Amniotic stem cell (primary cell): ENCODE measurements around the gene DPH6.

Experiments
- DNase-seq: peaks from one replicate; lab custom pipeline; 2025; lab: John Stamatoyannopoulos, UW

DPH6 gene

DNA sequence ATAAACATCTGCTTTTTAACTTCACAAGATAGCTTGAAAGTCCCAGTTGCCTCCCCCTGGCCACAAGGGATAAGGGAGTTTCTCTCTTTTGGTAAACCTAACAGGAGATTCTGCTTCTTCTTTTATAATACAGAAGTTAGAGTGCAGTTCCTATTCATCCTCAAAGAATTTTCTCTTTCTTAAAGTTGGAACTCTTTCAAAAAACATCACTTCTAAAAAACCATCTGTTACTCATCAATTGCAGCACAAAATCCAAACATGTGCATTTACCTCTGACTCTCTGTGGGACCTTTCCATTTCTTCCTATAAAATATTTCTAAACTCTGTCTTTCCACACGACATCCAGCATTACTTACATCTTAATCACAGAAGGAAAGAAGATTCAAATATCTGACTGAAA is 5.1 kb downstream of the DPH6 start:
- DNase-seq: peak; percentile 33

DNA sequence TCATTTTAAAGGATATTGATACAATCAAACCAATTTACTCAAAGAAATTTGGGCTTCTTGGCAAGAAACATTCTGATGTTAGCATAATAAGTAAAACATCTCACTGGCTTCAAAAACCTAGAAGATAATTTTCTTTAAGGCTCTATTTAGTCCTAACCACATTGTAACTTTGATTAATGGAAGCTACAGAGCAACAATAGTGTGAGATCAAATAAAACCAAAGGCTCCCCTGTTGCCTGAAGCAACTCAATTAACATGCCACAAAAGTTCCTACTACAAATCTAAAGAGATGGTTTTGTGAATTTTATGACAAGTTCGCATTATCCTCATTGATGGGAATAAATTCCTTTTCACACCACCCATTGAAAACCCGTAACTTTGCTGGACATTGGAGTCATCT is 5.9 kb downstream of the DPH6 start:
- DNase-seq: no peak

DNA sequence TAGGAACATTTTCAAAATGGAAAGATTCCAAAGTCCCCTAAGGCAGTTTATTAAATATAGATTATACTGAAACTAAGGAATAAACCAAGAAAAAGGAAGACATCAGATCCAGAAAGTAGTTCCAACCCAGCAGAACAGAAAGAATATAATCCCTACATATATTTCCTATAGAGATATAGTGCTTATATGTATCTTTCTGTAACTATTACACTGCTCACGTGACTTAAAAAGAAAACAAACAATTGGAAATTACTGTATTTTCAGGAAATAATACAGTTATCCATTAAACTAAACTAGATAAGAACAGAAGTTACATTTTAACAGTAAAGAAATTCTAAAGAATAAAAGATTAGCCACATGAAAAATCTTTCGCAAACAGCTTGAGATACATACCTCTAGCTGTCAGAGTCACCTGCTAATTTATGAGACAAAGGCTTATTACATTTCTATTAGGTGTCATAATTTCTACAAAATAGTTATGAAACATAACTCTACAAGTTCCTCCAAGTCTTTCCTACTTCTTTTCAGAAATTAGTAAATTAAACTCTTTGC is 10.5 kb downstream of the DPH6 start:
- DNase-seq: no peak

DNA sequence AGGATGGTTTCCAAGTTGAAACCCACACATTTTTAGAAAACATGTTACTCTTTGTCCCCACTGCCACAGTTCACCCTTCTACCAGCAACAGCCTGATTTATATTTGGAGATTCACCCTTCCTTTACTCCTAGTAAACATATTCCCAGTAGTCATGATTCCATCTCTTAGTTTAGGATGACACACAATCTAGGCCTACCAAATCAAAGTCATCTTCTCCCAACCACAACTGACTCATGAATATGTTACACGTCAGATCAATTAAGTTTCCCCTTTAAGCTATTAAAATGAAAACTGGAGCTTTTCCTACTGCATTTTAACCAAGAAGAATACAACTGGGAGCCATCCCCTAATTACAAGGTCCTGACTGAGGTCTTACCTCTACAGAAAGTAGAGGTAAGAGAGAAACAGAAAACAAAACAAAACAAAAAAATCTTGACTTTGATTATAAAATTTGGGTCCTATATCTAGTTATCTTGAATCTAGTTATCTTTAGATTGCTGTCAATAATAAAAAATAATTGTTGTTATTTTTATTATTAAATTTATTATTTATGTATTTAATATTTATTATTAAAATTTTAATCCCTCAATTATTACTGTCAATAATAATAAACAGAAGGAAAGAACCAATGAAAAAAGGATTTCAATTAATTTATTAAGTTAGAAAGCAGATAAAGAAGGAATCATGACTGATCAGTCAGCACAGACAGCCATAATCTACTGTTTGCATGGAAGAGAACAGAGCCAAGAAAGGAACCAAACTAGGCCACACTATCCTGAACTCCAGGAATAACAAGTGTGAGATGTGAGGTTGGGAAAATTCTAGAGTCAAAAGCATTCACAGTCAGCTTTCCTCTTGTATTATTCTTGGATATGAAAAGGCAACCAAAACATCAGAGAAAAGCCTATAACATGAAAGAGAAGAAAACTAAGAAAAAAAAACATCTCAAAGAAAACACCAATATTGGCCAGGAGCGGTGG is 12.5 kb downstream of the DPH6 start:
- peak; percentile 23 for DNase-seq

DNA sequence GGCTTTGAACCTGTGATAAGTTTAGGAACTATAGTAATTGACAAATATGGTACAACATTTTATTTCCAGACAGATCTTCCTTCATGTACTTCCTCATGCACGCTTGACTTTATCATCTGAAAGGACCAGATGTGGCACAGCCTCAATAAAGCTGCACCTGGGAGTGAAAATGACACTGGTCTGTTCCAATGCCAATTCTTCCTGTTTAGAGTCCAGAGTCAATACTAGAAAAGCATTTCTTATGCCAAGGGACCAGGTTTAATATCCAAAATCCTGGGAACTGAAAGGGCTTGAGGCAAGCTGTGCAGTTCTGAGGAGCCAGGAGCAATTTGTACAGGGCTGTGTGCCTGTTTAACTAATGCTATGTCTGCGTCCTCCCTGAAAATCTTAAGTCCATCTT is 15.3 kb downstream of the DPH6 start:
- DNase-seq: no peak

DNA sequence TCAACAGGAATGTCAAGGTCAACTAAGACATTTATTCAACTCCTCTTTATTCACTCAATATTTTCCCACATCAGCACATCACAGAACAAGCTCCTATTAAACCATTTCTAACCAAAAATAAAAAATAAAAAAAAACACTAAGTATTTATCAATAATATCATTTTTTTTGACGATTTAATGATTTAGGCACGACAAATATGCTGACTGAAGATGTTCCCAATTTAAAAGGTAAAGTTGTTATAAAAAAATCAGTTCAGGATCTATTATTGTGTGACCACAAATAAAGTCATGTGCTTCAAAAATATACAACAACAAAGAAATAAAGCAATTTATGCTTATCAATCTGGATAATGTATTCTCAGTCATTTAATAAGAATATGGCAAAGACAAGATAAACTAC is 16.2 kb downstream of the DPH6 start:
- no peak for DNase-seq

DNA sequence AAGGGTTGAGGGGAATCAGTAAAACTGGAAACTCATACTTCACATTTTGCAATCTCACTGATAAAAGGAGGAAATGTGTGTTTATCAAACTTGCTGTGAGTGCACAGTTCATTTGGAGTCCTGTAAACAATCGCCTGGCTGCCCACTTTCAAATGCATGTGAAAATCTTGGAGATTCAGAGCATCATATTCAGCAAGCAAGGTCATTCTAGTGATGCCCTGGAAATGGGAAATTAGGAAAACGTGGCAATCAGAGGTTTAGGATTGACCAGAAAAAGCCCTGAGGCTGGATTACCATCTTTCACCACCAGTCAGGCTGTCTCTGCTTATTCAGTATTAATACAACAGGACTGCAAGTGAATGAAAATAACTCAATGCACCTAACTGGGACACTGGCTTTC is 23.9 kb downstream of the DPH6 start:
- DNase-seq: no peak

DNA sequence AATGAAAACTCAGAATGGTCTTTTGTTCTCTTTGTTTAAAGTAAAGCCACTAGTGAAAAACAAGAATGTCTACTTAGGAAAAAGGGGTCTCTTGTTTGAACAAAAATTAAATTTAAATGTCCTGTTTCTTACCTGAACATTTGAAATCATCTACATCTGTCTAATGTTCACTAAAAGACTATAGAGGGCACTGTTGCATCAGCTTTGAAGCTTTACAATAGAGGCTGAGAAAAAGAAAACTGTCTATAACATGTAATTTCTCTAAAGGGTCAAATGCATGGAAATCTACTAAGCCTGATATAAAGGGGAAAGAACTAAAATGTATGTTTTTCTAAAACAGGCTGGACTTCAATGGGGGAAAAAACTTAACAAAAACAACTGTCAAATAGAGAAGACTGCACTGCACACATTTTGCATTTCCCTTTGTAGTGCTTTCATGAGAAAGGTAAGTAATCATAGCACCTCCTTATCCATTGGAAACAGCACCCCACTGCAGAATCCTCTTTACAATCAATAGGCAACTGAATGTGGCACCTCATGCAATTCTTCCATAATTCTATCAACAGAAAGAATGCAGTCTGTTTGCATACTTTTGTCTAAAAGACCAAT is 26.3 kb downstream of the DPH6 start:
- no peak for DNase-seq

DNA sequence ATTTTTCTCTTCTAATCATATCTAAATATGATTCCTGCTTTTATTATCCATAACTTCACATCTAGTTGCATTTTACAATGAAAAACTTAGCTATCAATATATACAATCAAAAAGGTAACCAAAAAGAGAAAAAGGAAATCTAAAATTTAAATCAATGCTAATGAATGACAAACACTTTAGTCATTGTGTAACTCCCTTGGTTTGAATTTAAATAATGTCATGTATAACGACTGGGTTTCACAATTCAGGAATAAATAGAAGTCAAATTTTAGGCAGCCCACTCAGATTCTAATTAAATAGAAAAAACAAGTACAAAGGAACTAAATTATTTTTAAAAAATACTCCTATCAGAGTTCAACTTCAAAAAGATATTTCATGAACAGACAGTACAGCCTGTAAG is 26.9 kb downstream of the DPH6 start:
- no peak for DNase-seq

DNA sequence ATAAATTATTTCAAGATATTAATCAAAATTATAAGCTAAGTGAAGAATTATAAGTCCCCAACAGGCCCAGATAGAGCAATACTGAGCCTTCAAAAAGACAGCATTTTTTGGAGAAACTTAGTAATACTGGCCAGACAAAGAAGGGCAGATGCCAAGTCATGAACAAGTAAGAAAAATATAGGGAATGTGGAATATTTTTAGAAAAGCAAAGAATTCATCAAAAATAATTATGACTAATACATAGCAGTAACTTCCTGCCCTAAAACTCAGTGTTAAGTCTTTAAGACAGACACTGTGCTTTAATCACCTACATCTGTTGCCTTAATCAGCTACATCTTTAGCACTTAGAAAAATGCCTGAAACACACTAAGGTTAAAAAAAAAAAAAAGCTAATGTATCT is 31.2 kb downstream of the DPH6 start:
- no peak for DNase-seq

DNA sequence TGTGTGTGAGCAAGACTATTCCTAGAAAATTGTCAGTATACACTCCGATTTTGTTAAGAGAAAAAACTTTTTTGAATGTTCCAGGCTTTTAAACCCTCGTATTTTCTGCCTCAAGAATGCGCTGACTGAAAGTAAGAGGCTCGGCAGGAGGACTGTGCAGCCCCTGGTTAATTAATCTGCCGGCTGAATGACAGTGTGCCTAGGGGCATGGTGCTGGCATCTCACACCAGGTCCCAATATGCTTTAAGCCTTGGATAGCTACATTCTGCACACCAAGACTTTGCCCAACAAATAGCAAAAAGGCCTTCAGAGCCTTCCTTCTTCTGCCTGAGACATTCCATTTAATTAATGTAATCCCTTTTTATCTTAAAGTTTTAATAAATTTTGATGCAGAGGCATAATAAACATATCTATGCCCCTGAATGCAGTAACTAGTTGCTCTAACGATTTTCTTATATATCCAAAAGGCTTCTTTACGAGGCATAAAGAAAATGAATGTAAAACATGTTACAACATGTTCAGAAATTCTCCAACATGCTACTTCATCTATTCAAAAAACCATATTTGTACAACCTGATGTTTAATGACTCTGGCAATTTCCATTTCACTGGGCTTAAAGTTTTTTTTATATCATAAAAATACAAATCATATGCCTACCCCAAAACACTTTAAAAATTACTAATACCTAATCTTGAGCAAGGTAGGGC is 37.9 kb downstream of the DPH6 start:
- no peak for DNase-seq

DNA sequence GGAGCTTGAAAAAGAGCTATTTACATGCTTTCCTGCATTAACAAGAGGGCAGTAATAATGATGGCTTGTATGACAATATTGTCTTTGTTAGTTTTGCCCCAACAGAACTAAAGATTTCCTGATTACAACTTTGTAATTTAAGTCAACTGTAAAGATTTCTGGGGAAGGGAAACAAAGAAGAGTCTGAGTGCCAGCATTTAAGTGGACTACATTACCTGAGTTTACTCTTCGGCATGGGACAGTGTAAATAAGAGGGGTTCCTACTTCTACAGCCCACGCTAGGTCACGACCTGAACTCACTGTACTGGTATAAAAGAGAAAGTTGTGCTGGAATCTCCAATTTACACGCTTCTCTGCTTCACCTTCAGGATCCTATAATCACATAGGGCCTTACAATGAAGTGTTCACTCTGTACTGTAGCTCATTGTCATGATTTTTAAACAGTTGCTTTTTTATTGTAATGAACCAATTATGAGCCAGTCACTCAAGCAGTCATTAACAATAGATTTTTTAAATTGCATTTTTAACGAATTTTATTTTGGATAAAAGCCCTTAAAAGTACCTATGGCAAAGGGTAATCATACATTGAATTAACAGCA is 39.6 kb downstream of the DPH6 start:
- DNase-seq: no peak

DNA sequence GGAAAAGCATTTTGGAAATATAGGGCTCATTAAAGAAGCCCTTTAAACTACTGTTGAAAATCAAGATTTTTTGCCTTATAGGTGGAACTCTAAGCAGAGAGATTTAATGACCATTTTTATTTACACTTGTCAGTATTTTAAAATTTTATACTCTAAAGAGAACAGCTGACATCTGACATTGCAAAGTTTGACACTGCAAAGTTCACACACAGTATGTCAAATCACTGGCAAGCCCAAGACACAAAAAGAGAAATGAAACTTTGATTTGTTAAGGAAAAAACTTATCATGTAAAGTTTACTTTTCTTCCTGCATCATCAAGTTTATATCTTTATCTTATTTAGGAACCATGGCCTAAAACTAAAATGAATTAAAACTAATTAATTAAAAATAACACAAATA is 40.2 kb downstream of the DPH6 start:
- DNase-seq: no peak

DNA sequence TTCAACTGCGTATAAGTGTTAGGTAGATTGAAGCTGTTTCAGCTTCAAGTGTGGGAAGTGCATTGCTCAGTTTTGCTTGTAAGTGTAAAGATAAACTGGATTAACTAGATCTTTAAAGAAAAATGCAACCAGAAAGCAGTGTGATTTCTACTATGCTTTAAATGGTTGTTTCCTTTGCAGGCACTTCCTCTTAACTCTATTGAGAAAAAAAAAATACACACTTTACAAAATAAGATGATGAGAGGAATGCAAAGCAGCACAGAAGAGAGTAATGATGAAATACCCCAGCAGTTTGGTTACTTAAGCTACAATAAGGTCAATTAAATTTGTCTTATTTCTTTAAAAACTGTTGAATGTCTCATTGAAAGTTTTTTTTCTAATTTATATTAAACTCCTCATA is 40.8 kb downstream of the DPH6 start:
- no peak for DNase-seq

DNA sequence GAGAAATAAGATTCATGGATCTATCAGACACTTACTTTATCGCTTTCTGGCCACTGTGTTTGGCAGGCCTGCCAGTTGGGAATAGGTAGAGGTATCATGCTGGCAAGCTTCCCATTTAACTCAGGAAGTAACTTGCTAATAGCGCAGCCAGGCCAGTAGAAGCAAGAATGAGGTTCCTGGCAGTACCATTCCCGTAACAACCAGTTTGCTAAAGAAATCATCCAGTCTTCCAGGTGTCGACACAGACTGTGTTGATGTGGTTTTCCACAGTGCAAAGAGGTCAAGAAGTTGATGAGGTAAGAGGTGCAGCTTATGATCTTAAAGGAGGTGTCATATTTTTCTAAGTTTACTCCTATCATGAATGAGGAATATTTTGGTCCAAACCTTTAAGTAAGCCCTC is 46.2 kb downstream of the DPH6 start:
- DNase-seq: no peak

DNA sequence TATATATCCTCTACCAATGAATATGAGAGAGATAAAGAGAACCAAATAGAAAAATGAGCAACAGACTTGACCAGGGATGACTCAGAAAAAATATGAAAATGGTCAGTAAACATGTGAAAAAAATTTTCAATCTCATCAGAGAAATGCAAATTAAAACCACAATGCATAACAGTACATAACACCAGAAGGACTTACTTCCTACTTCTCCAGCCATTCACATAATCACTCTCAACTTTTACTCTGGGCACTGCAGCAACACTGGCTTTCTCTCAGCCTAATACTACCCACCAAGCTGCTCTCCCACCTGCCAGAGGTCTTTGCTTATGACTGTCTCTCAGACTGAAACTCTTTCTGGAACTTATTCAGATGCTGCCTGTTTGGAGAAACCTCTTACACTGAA is 49.4 kb downstream of the DPH6 start:
- no peak for DNase-seq

DNA sequence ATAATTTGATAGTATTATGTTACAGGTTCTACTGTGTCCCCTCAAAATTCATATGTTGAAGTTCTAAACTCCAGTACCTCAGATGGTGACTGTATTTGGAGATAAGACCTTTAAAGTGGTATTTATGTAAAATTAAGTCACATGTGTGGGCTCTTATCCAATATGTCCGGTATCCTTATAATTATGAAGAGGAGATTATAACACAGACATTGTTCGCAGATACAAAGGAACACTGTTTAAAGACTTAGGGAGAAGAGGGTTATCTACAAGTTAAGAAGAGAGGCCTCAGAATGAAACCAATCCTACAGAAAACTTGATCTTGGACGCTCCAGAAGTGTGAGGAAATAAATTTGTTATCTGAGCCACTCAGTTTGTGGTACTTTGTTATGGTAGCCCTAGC is 50.9 kb downstream of the DPH6 start:
- no peak for DNase-seq

DNA sequence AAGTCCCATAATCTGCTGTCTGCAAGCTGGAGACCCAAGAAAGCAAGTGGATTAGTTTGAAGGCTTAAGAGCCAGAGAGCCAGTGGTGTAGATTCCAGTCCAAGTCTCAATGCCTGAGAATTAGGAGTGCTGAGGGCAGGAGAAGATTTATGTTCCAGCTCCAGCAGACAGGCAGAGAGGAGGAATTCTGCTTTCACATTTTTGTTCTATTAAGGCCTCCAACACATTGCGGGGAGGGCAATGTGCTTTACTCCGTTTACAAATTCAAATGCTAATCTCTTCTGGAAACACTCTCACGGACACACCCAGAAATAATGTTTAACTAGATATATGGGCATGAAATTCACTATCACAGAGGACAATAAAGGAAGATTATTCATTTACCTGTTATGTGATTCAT is 54.0 kb downstream of the DPH6 start:
- DNase-seq: no peak

DNA sequence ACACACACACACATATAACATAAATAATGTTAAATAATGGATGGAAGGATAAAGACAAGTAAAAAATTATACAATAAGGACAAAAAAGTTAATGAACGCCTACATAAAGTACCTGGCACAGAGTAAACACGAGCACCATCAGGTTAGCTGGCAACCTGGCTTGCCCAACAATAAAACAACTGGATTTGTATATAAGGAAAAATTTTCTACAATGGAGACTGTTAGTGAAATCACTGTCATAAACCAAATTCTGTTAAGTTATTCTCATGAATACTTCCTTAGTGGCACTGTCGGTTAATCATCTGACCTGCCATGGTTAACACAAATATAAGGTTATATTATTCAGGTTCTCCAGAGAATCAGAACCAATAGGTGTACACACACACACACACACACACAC is 54.8 kb downstream of the DPH6 start:
- no peak for DNase-seq

DNA sequence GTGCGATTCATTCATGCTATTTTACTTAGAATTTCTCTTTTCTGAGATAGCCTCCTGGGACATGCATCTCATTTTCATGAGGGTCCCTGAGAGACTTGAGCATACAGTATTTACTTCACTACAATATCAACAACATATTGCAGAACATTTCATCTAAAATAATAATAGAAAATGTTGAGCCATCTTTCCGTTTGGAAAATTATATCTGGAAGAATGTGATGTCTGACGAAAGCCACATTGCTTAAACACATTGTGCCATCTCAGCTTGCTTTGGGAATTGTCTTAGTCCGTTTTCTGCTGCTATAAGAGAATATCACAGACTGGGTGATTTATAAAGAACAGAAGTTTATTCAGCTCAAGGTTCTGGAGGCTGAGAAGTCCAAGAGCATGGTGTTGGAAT is 55.5 kb downstream of the DPH6 start:
- DNase-seq: no peak

DNA sequence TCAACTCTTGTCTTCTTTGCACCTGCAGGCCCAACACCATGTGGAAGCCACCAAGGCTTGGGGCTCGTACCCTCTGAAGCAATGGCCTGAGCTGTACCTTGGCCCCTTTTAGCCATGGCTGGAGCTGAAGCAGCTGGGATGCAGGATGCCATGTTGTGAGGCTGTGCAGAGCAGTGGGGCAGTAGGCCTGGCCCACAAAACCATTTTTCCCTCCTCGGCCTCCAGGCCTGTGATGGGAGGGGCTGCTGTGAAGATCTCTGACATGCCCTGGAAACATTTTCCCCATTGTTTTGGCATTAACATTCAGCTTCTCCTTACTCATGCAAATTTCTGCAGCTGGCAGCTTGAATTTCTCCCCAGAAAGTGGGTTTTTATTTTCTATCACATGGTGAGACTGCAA is 58.5 kb downstream of the DPH6 start:
- no peak for DNase-seq

DNA sequence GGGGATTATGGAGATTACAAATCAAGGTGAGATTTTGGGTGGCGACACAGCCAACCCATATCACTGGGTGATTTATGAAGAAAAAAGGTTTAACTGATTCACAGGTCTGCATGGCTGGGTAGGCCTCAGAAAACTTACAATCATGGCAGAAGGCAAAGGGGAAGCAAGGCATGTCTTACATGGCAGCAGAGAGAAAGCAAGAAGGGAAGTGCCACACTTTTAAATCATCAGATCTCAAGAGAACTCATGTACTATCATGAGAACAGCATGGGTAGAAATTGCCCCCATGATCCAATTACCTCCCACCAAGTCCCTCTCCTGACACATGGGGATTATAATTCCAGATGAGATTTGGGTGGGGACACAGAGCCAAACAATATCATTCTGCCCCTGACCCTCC is 59.7 kb downstream of the DPH6 start:
- DNase-seq: no peak
